Neural crest cell (in vitro differentiated cells): Measurements from ENCODE around the gene INKA1. TPM values are rescaled to one million over a fixed set of nuclear protein-coding genes. Genes with fewer than 3 reads are reported as not detected.
"Not testable (repeated sequence)": the region's sequence is repeated elsewhere in the genome, so short reads cannot be mapped to it uniquely, and the experiment has no call there.

Experiments
- DNase-seq: peaks from one replicate; pipeline ENCODE4 v3.0.0; 2021; ENCODE audit warnings: low read depth, mixed read lengths, low spot score
- H3K27ac Mint-ChIP-seq: one replicate; pipeline ENCODE4 v1.8.0; 2021; ENCODE audit warnings: mild to moderate bottlenecking, mixed read lengths; ENCODE audit not compliant: unreplicated experiment
- H3K27me3 Mint-ChIP-seq: 2 replicates; pipeline ENCODE4 v1.8.0; 2021; ENCODE audit warnings: low read depth, mild to moderate bottlenecking, mixed read lengths
- H3K36me3 Mint-ChIP-seq: 2 replicates; pipeline ENCODE4 v1.8.0; 2021; ENCODE audit warnings: low read depth, mild to moderate bottlenecking, mixed read lengths
- H3K4me1 Mint-ChIP-seq: 2 replicates; pipeline ENCODE4 v1.8.0; 2021; ENCODE audit warnings: mixed read lengths
- H3K4me3 Mint-ChIP-seq: one replicate; pipeline ENCODE4 v1.8.0; 2021; ENCODE audit warnings: mild to moderate bottlenecking, mixed read lengths
- H3K9me3 Mint-ChIP-seq: 2 replicates; pipeline ENCODE4 v1.8.0; 2021; ENCODE audit warnings: mixed read lengths
- CTCF ChIP-seq: fragments of 200-600 bp; sonication (generic); conservative IDR thresholded peaks from 2 replicates; pipeline ENCODE4 v1.5.0; 2021; ENCODE audit warnings: antibody characterized with exemption, mild to moderate bottlenecking
- total RNA-seq: library from RNA; stranded (reverse); gene quantifications from 2 replicates; pipeline ENCODE4 v1.2.1, GENCODE V29; 2021

INKA1 gene
- total RNA-seq, 1 donor from 2014 or later: 17.3 TPM

DNA sequence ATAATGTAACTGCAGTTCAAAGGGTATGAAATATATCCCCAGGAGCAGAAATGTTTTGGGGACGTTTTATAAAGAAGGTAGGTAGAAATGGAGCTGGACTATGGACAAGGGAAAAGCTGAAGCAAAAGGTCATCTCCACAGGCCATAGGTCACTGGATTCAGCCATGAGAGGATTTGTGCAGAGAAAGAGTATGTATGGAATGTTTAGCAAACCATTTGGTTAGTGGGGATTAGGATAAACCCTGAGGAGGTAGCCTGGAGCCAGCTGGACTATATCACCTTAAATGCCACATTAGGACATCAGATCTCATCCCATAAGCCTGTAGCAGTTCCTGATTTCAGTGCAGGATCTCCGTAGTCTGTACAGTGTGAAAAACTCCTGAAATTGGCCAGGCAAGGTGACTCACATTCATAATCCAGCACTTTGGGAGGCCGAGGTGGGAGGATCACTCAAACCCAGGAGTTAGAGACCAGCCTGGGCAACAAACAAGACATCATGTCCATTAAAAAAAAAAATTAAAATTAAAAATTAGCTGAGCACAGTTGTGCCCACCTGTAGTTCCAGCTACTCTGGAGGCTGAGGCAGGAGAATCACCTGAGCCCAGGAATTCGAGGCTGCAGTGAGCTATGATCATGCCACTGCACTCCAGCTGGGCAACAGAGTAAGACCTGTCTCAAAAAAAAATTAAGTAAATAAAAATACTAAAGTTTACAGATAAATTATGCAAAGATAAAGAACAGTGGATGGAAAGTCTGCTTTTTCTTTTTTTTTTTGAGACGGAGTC lies 21.5 kb upstream of the INKA1 start:
- no peak for DNase-seq
- H3K36me3 Mint-ChIP-seq: peaks cover 13% of the 10 kb centered on the region
- no peak for TF ChIP-seq CTCF
- peak overlapping the region; percentile 76 for H3K4me3 Mint-ChIP-seq
- peaks cover 38% of the 10 kb centered on the region for H3K4me1 Mint-ChIP-seq
- no peaks in the 10 kb centered on the region for H3K9me3 Mint-ChIP-seq
- peak overlapping the region; percentile 29 for H3K27ac Mint-ChIP-seq
- no peaks in the 10 kb centered on the region for H3K27me3 Mint-ChIP-seq

DNA sequence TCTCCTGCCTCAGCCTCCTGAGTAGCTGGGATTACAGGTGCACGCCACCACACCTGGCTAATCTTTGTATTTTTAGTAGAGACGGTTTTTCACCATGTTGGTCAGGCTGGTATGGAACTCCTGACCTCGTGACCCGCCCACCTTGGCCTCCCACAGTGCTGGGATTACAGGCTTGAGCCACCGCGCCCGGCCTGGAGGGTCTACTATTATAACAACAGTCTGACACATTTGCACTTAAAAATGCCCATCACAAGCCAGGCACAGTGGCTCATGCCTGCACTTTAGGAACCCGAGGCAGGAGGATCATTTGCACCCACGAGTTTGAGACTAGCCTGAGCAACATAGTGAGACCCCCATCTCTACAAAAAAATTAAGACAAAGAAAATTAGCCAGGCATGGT lies 20.8 kb upstream of the INKA1 start:
- H3K27me3 Mint-ChIP-seq, DNase-seq, H3K9me3 Mint-ChIP-seq: not testable (repeated sequence)
- peak overlapping the region; percentile 27 for H3K27ac Mint-ChIP-seq
- H3K36me3 Mint-ChIP-seq: peaks cover 13% of the 10 kb centered on the region
- H3K4me3 Mint-ChIP-seq: peak overlapping the region; percentile 74
- peaks cover 44% of the 10 kb centered on the region for H3K4me1 Mint-ChIP-seq

- peak overlapping the region; percentile 88 for H3K27ac Mint-ChIP-seq
- H3K9me3 Mint-ChIP-seq: no peaks in the 10 kb centered on the region
- no peak for TF ChIP-seq CTCF
- H3K4me1 Mint-ChIP-seq: peaks cover 40% of the 10 kb centered on the region
- no peaks in the 10 kb centered on the region for H3K27me3 Mint-ChIP-seq
- H3K4me3 Mint-ChIP-seq: peak overlapping the region; percentile 92
- no peak for DNase-seq
- H3K36me3 Mint-ChIP-seq: peaks cover 7% of the 10 kb centered on the region
Measured at GRCh38 chr3:49785565-49786356, 17.3 kb upstream of the INKA1 start.

GRCh38 chr3:49786357-49787181 lies 16.5 kb upstream of the INKA1 start, which contains the start of gene IP6K1:
IP6K1 (minus strand) TSS chr3:49786542; CDS start chr3:49748040, 38,502 bp downstream.
- H3K4me1 Mint-ChIP-seq: peaks cover 39% of the 10 kb centered on the region
- no peak for TF ChIP-seq CTCF
- H3K9me3 Mint-ChIP-seq: no peaks in the 10 kb centered on the region
- peak within 1 kb of the TSS; percentile 88 for H3K27ac Mint-ChIP-seq
- H3K27me3 Mint-ChIP-seq: no peaks in the 10 kb centered on the region
- peak; percentile 99 for DNase-seq
- H3K36me3 Mint-ChIP-seq: peaks cover 5% of the 10 kb centered on the region
- peak within 1 kb of the TSS; percentile 92 for H3K4me3 Mint-ChIP-seq

- Mint-ChIP-seq H3K27ac (peak overlapping the region; percentile 75), H3K4me3 (peak overlapping the region; percentile 92), H3K36me3 (peaks cover 5% of the 10 kb centered on the region), H3K4me1 (peaks cover 38% of the 10 kb centered on the region), H3K9me3 (no peaks in the 10 kb centered on the region), H3K27me3 (no peaks in the 10 kb centered on the region)
- no peak for TF ChIP-seq CTCF
- no peak for DNase-seq
Measured at GRCh38 chr3:49787182-49787464, 15.9 kb upstream of the INKA1 start.
